ENCODE data around the gene PHF21B. TPM values are rescaled to one million over a fixed set of nuclear protein-coding genes. Genes with fewer than 3 reads are reported as not detected.
"Not testable (repeated sequence)": the region's sequence is repeated elsewhere in the genome, so short reads cannot be mapped to it uniquely, and the experiment has no call there.

Gene PHF21B
- under 1 TPM; 0.29 to 0.94 (median 0.48) TPM for polyA plus RNA-seq (ENCODE audit: insufficient read length in 10 of 10)
- long read RNA-seq, donor 1, result 0 reads
- long read RNA-seq, donor 2, result 0 reads
- long read RNA-seq, donor 3, result 0 reads
- long read RNA-seq, donor 4, result 0 reads
- long read RNA-seq, donor 5, result 0 reads
- long read RNA-seq, donor 6, result 0 reads
- long read RNA-seq, donor 7, partial matches to known transcripts, result 0 of 1 reads
- long read RNA-seq, donor 7, other reads (novel, unspliced or antisense), result 0 of 1 reads
- long read RNA-seq, donor 8, partial matches to known transcripts, result 0 of 1 reads
- long read RNA-seq, donor 8, other reads (novel, unspliced or antisense), result 0 of 1 reads
- long read RNA-seq, donor 9, result 0 reads

DNA sequence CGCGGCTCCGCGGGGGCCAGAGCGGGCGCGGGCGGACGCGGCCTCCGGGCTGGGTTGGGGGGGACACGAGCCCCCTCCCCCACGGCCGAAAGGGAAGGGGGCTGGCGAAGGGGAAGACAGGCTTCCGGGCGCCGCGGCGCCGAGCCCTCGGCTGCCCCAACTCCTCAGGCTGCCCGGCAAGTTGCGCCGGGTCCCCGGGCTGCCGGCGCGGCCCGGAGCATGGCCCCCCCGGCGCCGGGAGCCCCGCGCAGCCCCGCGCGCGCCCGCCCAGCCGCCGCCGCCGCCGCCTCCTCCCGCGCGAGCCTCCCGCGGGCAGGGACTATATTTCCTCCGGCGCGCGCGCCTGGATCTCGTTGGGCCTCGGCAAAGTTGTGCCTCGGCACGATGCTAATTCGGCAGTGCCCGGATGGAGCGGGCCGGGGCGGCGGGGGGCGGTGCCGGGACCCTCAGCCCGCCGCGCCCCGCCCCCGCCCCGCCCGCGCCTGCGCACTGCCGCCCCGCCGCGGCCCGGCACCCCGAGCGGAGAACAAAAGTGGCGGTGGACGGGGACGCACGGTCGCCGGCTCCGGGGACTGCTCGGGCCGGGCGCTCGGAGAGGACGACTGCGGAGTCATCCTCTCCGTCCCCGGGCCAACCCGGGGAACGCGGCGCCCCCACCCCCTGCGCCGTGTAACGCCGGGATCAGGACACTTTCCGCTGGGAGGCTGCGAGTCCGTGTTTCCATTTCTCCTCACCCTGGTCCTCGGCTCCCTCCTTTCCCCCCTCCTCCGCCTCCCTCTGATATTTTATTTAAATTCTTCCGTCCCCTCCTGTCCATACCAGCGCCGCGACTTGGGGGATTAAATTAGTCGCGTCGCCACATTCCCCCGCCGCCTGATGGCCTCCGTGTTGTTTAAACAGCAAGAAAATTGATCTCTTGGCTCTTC is at the start of gene PHF21B:
TSS of gene PHF21B (minus strand) at position 400 of the 926 bp plus-strand sequence. CDS start 456 bp downstream, outside the sequence.
- DNase-seq, result peak; percentile 38 to 67 (median 49)

DNA sequence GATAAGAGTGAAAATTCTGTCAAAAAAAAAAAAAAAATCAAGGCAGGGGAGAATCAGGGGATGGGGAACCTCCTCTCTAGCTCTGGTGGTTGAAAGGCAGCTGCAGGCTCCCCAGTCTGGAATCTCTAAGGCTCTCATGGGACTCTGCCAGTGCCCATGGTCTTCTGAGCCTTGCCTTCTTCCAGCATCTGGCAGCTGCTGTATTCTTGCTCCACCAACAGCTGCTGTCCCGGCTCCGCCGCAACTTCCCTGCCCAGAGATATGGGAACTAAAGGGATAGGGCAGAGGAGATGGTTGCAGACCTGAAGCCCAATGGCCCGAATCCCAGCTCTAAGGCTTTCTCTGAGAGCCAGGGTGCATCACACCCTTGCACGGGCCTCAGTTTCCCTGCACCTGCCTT is 49.5 kb upstream of the PHF21B start:
- peak in 1 of 3 donors; percentile 22 for DNase-seq

DNA sequence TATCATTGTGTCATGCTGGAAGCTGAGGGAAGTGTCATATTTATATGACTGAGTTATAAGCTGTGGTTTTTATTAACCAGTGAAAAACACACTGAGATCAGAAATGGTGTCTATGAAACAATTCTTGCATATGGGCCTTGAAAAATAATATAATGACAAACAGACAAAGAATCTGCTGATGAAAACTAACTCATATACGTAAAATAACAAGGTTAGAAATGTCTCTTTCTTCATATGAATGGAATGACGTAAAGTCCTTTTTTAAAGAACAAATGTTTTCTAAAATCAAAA is 48.8 kb upstream of the PHF21B start:
- no peak for DNase-seq

GRCh38 chr22:45055936-45056335 is 46.1 kb upstream of the PHF21B start:
- no peak for DNase-seq

GRCh38 chr22:45053571-45053970 is 43.8 kb upstream of the PHF21B start:
- DNase-seq, result no peak

- DNase-seq, result no peak
These were observed 43.3 kb upstream of the PHF21B start for GRCh38 chr22:45053094-45053493.

DNA sequence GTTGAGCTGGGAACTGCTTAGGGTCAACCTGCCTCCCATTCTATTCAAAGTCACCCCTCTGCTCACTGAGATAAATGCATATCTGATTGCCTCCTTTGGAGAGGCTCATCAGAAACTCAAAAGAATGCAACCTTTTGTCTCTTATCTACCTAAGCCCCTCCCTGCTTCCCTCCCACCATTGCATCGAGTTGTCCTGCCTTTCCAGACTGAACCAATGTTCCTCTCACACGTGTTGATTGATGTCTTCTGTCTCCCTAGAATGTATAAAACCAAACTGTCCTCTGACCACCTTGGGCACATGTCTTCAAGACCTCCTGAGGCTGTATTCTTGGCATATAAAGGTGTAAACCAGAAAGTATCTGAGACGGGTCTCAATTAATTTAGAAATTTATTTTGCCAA is 42.9 kb upstream of the PHF21B start:
- not testable (repeated sequence) for DNase-seq

- DNase-seq, result no peak
These were observed 42.1 kb upstream of the PHF21B start for GRCh38 chr22:45051946-45052345.

DNA sequence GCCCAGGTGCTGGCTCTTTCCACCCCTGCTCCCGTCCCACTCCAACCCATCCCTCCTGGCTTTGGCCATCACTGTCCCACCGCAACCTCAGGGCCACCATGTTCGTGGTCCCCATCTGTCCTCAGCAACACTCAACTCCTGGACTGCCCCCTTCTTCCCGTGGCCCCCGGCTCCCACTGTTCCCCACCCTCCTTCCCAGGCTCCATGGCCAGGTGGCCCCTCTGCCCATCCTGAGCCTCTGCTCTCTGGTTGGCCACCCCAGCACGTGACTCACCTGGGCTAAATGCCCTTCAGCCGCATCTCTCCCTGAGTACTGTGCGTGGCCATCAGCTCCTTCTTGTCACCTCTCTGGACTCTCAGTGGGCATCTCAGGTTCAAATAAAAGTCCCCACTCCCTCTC is 41.6 kb upstream of the PHF21B start:
- no peak for DNase-seq

DNA sequence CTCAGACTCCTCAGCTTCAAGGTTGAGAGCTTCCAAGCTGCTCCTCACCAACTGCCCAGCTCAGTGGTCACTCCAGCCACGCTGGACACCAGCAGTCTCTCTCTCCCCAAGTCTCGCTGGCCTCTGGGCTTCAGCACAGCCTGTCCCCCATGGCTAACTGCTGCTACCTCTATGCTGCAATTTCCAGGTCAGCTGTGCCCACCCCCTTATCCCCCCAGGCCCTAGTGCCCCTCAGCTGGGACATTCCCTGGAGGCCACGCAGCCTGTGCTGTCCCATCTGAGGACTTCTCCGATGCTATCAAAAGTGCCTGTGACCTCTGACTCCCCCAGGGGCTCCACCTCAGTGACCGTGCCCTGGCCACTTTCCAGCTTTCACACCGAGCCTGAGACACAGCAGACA is 37.5 kb upstream of the PHF21B start:
- DNase-seq, result no peak

- no peak for DNase-seq
These were observed 35.4 kb upstream of the PHF21B start for GRCh38 chr22:45045208-45045607.

GRCh38 chr22:45042263-45042662 is 32.5 kb upstream of the PHF21B start:
- no peak for DNase-seq

GRCh38 chr22:45039133-45039532 is 29.3 kb upstream of the PHF21B start:
- DNase-seq, result no peak

GRCh38 chr22:45036154-45036553 is 26.3 kb upstream of the PHF21B start:
- DNase-seq, result no peak

- no peak for DNase-seq
These were observed 25.0 kb upstream of the PHF21B start for GRCh38 chr22:45034821-45035220.

GRCh38 chr22:45034156-45034555 is 24.4 kb upstream of the PHF21B start:
- no peak for DNase-seq

DNA sequence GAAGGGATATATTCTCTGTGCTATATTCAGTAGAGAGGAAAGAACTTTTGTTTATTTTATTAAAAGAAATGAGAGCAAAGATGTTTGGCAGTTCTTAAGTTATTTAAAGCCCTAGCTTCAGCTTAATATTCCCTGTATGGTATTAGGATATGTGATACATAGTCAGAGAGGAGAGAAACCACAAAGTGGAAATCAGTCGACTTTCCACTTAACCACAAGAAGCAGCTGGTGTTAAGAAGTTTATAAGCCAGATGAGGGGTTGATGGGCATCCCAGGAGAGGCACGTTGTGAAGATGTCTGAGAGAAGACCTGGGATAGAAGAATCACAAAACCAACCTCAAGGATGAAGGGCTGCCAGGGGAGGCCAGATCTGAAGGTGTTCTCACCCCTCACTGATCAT is 23.3 kb upstream of the PHF21B start:
- no peak for DNase-seq

GRCh38 chr22:45031629-45032403 is 22.0 kb upstream of the PHF21B start:
- DNase-seq, result no peak

DNA sequence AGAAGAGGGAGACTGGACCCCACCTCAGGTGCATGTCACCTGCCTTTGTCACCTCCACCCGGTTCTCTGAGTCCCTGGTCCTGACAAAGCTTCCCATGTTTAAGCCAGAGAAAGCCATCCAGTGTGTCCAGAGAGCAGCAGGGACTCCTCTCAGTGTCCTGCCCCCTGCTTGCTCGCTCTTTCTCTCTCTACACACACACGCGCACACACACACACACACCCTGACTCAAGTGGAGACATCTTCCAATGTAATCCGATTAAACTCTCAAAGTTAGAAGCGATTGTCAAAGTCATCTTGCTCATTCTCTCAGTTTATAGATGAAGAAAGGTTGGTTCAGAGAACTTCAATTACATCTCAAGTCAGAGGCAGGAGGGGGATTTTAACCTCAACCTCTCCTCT is 19.7 kb upstream of the PHF21B start:
- no peak for DNase-seq

DNA sequence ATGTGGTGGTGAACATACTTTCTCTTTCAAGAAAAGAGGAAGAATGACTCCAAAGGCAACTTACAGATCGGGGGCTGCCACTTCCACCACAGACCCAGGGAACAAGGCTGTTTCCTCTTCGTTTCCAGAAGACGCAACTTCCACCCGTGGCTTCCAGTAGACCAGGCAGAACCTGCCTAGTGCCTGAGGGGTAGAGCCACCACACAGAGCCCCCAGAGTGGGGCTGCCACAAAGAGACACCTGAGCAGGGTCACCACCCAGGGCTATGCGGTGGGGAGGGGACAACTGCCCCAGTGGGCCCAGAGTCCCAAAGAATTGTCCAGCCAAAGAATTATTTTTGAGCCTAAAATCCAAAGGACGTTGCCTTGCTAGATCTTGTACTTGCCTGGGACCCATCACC is 16.7 kb upstream of the PHF21B start:
- no peak for DNase-seq

DNA sequence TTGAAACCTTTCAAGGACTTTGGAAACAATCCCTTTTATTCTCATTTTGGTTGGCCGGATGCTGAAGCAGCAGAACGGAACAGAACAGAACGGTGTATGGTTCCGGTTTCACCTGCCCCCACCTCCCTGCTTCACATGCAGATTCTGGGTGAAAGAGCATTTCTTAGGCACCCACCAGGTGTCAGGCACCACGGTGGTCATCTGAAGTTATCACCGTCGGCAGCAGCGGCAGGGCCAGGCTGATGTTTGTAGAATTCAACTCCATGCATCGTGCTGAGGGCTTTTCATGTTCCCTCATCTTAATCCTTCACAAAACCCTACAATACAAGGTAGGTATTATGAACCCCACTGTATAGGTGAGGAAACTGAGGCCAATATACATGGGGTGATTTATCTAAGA is 13.6 kb upstream of the PHF21B start:
- no peak for DNase-seq

GRCh38 chr22:45019861-45020655 is 10.3 kb upstream of the PHF21B start:
- DNase-seq, result no peak
